Upper lobe of left lung (tissue), 6 donors: ENCODE results near the gene CDKL4. TPM values are rescaled to one million over a fixed set of nuclear protein-coding genes. Genes with fewer than 3 reads are reported as not detected.

Experiments used
- ATAC-seq, 2 donors: fragments of 200-7000 bp; cut with Tn5 transposase; one replicate each; pipeline ENCODE4 v1.9.1; 2022; ENCODE audit warnings: mild to moderate bottlenecking in 2 of 2, moderate library complexity in 2 of 2; ENCODE audit not compliant: low FRiP score in 2 of 2
- DNase-seq, 2 donors: peaks; one replicate each; pipeline ENCODE4 v3.0.0-alpha.2; 2019 to 2020
- H3K27ac ChIP-seq, 4 donors: fragments of 200-600 bp; sonication (generic); one replicate each; pipeline ENCODE4 v1.5.1; 2016 to 2019
- H3K27me3 ChIP-seq, 4 donors: fragments of 200-600 bp; sonication (generic); one replicate each; pipeline ENCODE4 v1.5.1; 2017 to 2019
- H3K36me3 ChIP-seq, 4 donors: fragments of 200-600 bp; sonication (generic); one replicate each; pipeline ENCODE4 v1.5.1; 2016 to 2019
- H3K4me1 ChIP-seq, 4 donors: fragments of 200-600 bp; sonication (generic); one replicate each; pipeline ENCODE4 v1.5.1; 2018 to 2019
- H3K4me3 ChIP-seq, 4 donors: fragments of 200-600 bp; sonication (generic); one replicate each; pipeline ENCODE4 v1.5.1; 2017 to 2019; ENCODE audit warnings: mild to moderate bottlenecking in 2 of 4, moderate library complexity in 1 of 4
- H3K9me3 ChIP-seq, 4 donors: fragments of 200-600 bp; sonication (generic); one replicate each; pipeline ENCODE4 v1.5.1; 2018 to 2019
- CTCF ChIP-seq, 6 experiments: fragments of 450-650 bp in 4 of 6; fragments of 200-600 bp in 2 of 6; sonication (generic) in 2 of 6; IDR thresholded peaks; one replicate each; pipeline ENCODE4 v1.5.1; 2016 to 2019; ENCODE audit warnings: antibody characterized with exemption in 6 of 6
- EP300 ChIP-seq, 4 donors: sonication (generic); formaldehyde crosslinking; IDR thresholded peaks; one replicate each; pipeline ENCODE4 v1.5.1; 2017; ENCODE audit warnings: antibody characterized with exemption in 4 of 4, control low read depth in 2 of 4
- POLR2A ChIP-seq, 4 donors: fragments of 450-650 bp; IDR thresholded peaks; one replicate each; pipeline ENCODE4 v1.5.1; 2016 to 2017; ENCODE audit warnings: antibody characterized with exemption in 4 of 4, mild to moderate bottlenecking in 2 of 4
- POLR2AphosphoS5 ChIP-seq, 2 donors: sonication (generic); formaldehyde crosslinking; IDR thresholded peaks; one replicate each; pipeline ENCODE4 v1.5.1; 2017; ENCODE audit warnings: antibody characterized with exemption in 2 of 2
- WGBS, 2 donors: methylation state at CpG; one replicate each; pipeline ENCODE4 v1.1.5; 2017 to 2018; 5-methylcytosine and 5-hydroxymethylcytosine counted together
- total RNA-seq, 6 donors: library from RNA; depleted of rRNA in 4 of 6; stranded (reverse); fragments of >200 nt in 4 of 6; gene quantifications; one replicate each; pipeline versions ENCODE4 v1.1.0 to v1.2.1, GENCODE V29; 2016 to 2021
- donor health status: DM: no; HTN: no; CAD: no; lungs with moderate emphysema.
- donor health status: DM: no; HTN: yes; CAD: no; lungs with severe emphysema.

Gene CDKL4
- total RNA-seq, 6 donors from 2014 or later, result 0.54 to 5.2 (median 1.4) TPM; not detected in 2

GRCh38 chr2:39164089-39164488 lies 79.7 kb downstream of the CDKL4 start:
- 79 to 92% methylated on average over 4 of the region's 4 CpGs for WGBS, 2 donors
- no peak for ATAC-seq
- TF ChIP-seq POLR2A (IDR thresholded peaks at IDR 0.05), result no peak
- TF ChIP-seq CTCF (IDR thresholded peaks at IDR 0.05), result no peak
- no peak for TF ChIP-seq EP300 (IDR thresholded peaks at IDR 0.05)

GRCh38 chr2:39160982-39161381 lies 82.8 kb downstream of the CDKL4 start:
- no peaks in the 10 kb centered on the region for H3K36me3 ChIP-seq
- H3K27ac ChIP-seq, result no peak overlapping the region
- 60 to 81% methylated on average over 3 of the region's 3 CpGs for WGBS, 2 donors
- no peaks in the 10 kb centered on the region for H3K9me3 ChIP-seq
- ATAC-seq (no peak), DNase-seq (no peak)
- H3K4me3 ChIP-seq, result no peak overlapping the region
- H3K27me3 ChIP-seq, result no peaks in the 10 kb centered on the region
- TF ChIP-seq EP300 (IDR thresholded peaks at IDR 0.05), result no peak
- no peak for TF ChIP-seq POLR2AphosphoS5 (IDR thresholded peaks at IDR 0.05)
- TF ChIP-seq CTCF (IDR thresholded peaks at IDR 0.05), result no peak
- TF ChIP-seq POLR2A (IDR thresholded peaks at IDR 0.05), result no peak
- H3K4me1 ChIP-seq, result no peaks in the 10 kb centered on the region

More at GRCh38 chr2:39164089-39164488, 79.7 kb downstream of the CDKL4 start:
- no peaks in the 10 kb centered on the region for H3K9me3 ChIP-seq
- H3K4me1 ChIP-seq, result no peaks in the 10 kb centered on the region
- H3K27me3 ChIP-seq, result no peaks in the 10 kb centered on the region
- DNase-seq, result no peak
- no peak overlapping the region for H3K4me3 ChIP-seq
- no peaks in the 10 kb centered on the region for H3K36me3 ChIP-seq
- H3K27ac ChIP-seq, result no peak overlapping the region

- Histone ChIP-seq H3K27me3 (no peaks in the 10 kb centered on the region), H3K4me3 (no peak overlapping the region), H3K4me1 (no peaks in the 10 kb centered on the region), H3K27ac (no peak overlapping the region), H3K36me3 (no peaks in the 10 kb centered on the region), H3K9me3 (no peaks in the 10 kb centered on the region)
- no peak for DNase-seq
- TF ChIP-seq POLR2AphosphoS5 (IDR thresholded peaks at IDR 0.05), result no peak
- no peak for TF ChIP-seq EP300 (IDR thresholded peaks at IDR 0.05)
- no peak for TF ChIP-seq POLR2A (IDR thresholded peaks at IDR 0.05)
- TF ChIP-seq CTCF (IDR thresholded peaks at IDR 0.05), result no peak
- ATAC-seq, result no peak
- 85 to 93% methylated on average over 2 of the region's 2 CpGs for whole genome bisulfite sequencing, 2 donors
Measured at GRCh38 chr2:39159283-39159682, 84.5 kb downstream of the CDKL4 start.

GRCh38 chr2:39158351-39158750 lies 85.4 kb downstream of the CDKL4 start:
- H3K36me3 ChIP-seq, result no peaks in the 10 kb centered on the region
- TF ChIP-seq POLR2A (IDR thresholded peaks at IDR 0.05) (no peak), CTCF (IDR thresholded peaks at IDR 0.05) (no peak), EP300 (IDR thresholded peaks at IDR 0.05) (no peak), POLR2AphosphoS5 (IDR thresholded peaks at IDR 0.05) (no peak)
- DNase-seq, result no peak
- H3K4me1 ChIP-seq, result no peaks in the 10 kb centered on the region
- H3K27me3 ChIP-seq, result no peaks in the 10 kb centered on the region
- 91 to 92% methylated on average over 4 of the region's 4 CpGs for WGBS, 2 donors
- ATAC-seq, result no peak
- no peaks in the 10 kb centered on the region for H3K9me3 ChIP-seq
- no peak overlapping the region for H3K27ac ChIP-seq
- no peak overlapping the region for H3K4me3 ChIP-seq

GRCh38 chr2:39156846-39157245 lies 86.9 kb downstream of the CDKL4 start:
- TF ChIP-seq POLR2A (IDR thresholded peaks at IDR 0.05) (no peak), EP300 (IDR thresholded peaks at IDR 0.05) (no peak), POLR2AphosphoS5 (IDR thresholded peaks at IDR 0.05) (no peak), CTCF (IDR thresholded peaks at IDR 0.05) (no peak)
- no peak for DNase-seq
- WGBS, 2 donors, result 87 to 89% methylated on average over 6 of the region's 6 CpGs
- Histone ChIP-seq H3K27me3 (no peaks in the 10 kb centered on the region), H3K27ac (no peak overlapping the region), H3K4me1 (no peaks in the 10 kb centered on the region), H3K36me3 (no peaks in the 10 kb centered on the region), H3K9me3 (no peaks in the 10 kb centered on the region), H3K4me3 (no peak overlapping the region)
- no peak for ATAC-seq
